H9 (cell line): ENCODE data around the gene RASA2. TPM values are rescaled to one million over a fixed set of nuclear protein-coding genes. Genes with fewer than 3 reads are reported as not detected.

Experiments used
- DNase-seq: peaks from one replicate; pipeline ENCODE4 v3.0.0-alpha.2; 2017
- H2AFZ ChIP-seq: one replicate; pipeline ENCODE4 v1.6.1; 2013; ENCODE audit warnings: mild to moderate bottlenecking, low read length, control low read depth, moderate library complexity
- H2AK5ac ChIP-seq: 2 replicates; pipeline ENCODE4 v1.6.1; 2013; ENCODE audit warnings: low read length, control low read depth, mixed read lengths; ENCODE audit not compliant: insufficient read length
- H2BK120ac ChIP-seq: one replicate; pipeline ENCODE4 v1.6.1; 2013; ENCODE audit warnings: low read depth, mild to moderate bottlenecking, low read length, control low read depth, inconsistent platforms; ENCODE audit not compliant: poor library complexity, severe bottlenecking
- H2BK12ac ChIP-seq: 2 replicates; pipeline ENCODE4 v1.6.1; 2013; ENCODE audit warnings: low read length, control low read depth, mixed read lengths, low read depth; ENCODE audit not compliant: insufficient read length
- H2BK15ac ChIP-seq: 2 replicates; pipeline ENCODE4 v1.6.1; 2013; ENCODE audit warnings: low read depth, low read length, control low read depth
- H2BK20ac ChIP-seq: one replicate; pipeline ENCODE4 v1.6.1; 2013; ENCODE audit warnings: low read depth, mild to moderate bottlenecking, low read length, control low read depth, inconsistent platforms; ENCODE audit not compliant: poor library complexity, severe bottlenecking
- H2BK5ac ChIP-seq: 2 replicates; pipeline ENCODE4 v1.6.1; 2013; ENCODE audit warnings: low read length, control low read depth, mixed read lengths; ENCODE audit not compliant: insufficient read length
- H3K14ac ChIP-seq: 2 replicates; pipeline ENCODE4 v1.6.1; 2013; ENCODE audit warnings: low read length, control low read depth; ENCODE audit not compliant: insufficient read depth
- H3K18ac ChIP-seq: 2 replicates; pipeline ENCODE4 v1.6.1; 2013; ENCODE audit warnings: low read depth, mild to moderate bottlenecking, mixed read lengths, low read length, control low read depth; ENCODE audit not compliant: insufficient read length
- H3K23ac ChIP-seq: 2 replicates; pipeline ENCODE4 v1.6.1; 2013; ENCODE audit warnings: low read length, control low read depth, mixed read lengths, low read depth; ENCODE audit not compliant: insufficient read length
- H3K23me2 ChIP-seq: 2 replicates; pipeline ENCODE4 v1.6.1; 2013; ENCODE audit warnings: low read depth, mild to moderate bottlenecking, mixed read lengths, low read length, control low read depth; ENCODE audit not compliant: insufficient read length, poor library complexity, severe bottlenecking
- H3K27ac ChIP-seq: 2 replicates; pipeline ENCODE4 v1.5.1; 2013; ENCODE audit warnings: low read length, control low read depth, mixed read lengths, low read depth; ENCODE audit not compliant: insufficient read length
- H3K27me3 ChIP-seq: 2 replicates; pipeline ENCODE4 v1.6.1; 2013; ENCODE audit warnings: low read length, control low read depth, inconsistent platforms; ENCODE audit not compliant: insufficient read depth
- H3K4ac ChIP-seq: 2 replicates; pipeline ENCODE4 v1.6.1; 2013; ENCODE audit warnings: low read depth, mild to moderate bottlenecking, control low read depth, inconsistent platforms, low read length, moderate library complexity
- H3K4me1 ChIP-seq: 2 replicates; pipeline ENCODE4 v1.6.1; 2013; ENCODE audit warnings: low read length, control low read depth, inconsistent platforms; ENCODE audit not compliant: insufficient read depth
- H3K4me2 ChIP-seq: 2 replicates; pipeline ENCODE4 v1.6.1; 2013; ENCODE audit warnings: low read length, control low read depth, mixed read lengths; ENCODE audit not compliant: insufficient read length, insufficient read depth
- H3K56ac ChIP-seq: 2 replicates; pipeline ENCODE4 v1.6.1; 2013; ENCODE audit warnings: low read depth, mild to moderate bottlenecking, mixed read lengths, low read length, control low read depth; ENCODE audit not compliant: insufficient read length
- H3K79me1 ChIP-seq: 2 replicates; pipeline ENCODE4 v1.6.1; 2013; ENCODE audit warnings: low read depth, mild to moderate bottlenecking, moderate library complexity, low read length, control low read depth, inconsistent platforms; ENCODE audit not compliant: insufficient read depth, poor library complexity, severe bottlenecking
- H3K79me2 ChIP-seq: 2 replicates; pipeline ENCODE4 v1.6.1; 2013; ENCODE audit warnings: low read length, control low read depth, inconsistent platforms; ENCODE audit not compliant: insufficient read depth
- H3K9ac ChIP-seq: 2 replicates; pipeline ENCODE4 v1.6.1; 2013; ENCODE audit warnings: low read length, control low read depth, mixed read lengths; ENCODE audit not compliant: insufficient read length; ENCODE audit errors: extremely low read depth
- H3K9me3 ChIP-seq: one replicate; pipeline ENCODE4 v1.6.1; 2013; ENCODE audit warnings: low read depth, low read length, inconsistent platforms; ENCODE audit not compliant: control insufficient read depth
- H3T11ph ChIP-seq: one replicate; pipeline ENCODE4 v1.6.1; 2013; ENCODE audit warnings: mild to moderate bottlenecking, low read length, control low read depth, inconsistent platforms
- H4K20me1 ChIP-seq: one replicate; pipeline ENCODE4 v1.6.1; 2013; ENCODE audit not compliant: control insufficient read depth, insufficient read length, insufficient read depth
- H4K5ac ChIP-seq: 2 replicates; pipeline ENCODE4 v1.6.1; 2013; ENCODE audit warnings: low read depth, mild to moderate bottlenecking, mixed read lengths, low read length, control low read depth; ENCODE audit not compliant: insufficient read length
- H4K8ac ChIP-seq: replicated peaks from 2 replicates; pipeline ENCODE4 v1.6.1; 2013; ENCODE audit warnings: low read length, control low read depth, mixed read lengths, low read depth; ENCODE audit not compliant: insufficient read length
- H4K91ac ChIP-seq: 2 replicates; pipeline ENCODE4 v1.6.1; 2013; ENCODE audit warnings: low read depth, mild to moderate bottlenecking, moderate library complexity, mixed read lengths, low read length, control low read depth; ENCODE audit not compliant: insufficient read length
- H3K27ac Mint-ChIP-seq, 3 experiments: 2 replicates in 2 of 3; 3 replicates in 1 of 3; pipeline ENCODE4 v1.8.0; 2020 to 2021; ENCODE audit warnings: mixed read lengths in 3 of 3, mild to moderate bottlenecking in 1 of 3, moderate library complexity in 1 of 3
- H3K27me3 Mint-ChIP-seq: 2 replicates; pipeline ENCODE4 v1.8.0; 2021; ENCODE audit warnings: low read depth, mild to moderate bottlenecking, moderate library complexity, mixed read lengths
- H3K36me3 Mint-ChIP-seq, 3 experiments: 2 replicates in 2 of 3; 3 replicates in 1 of 3; pipeline ENCODE4 v1.8.0; 2020 to 2021; ENCODE audit warnings: low read depth in 3 of 3, mixed read lengths in 3 of 3; ENCODE audit not compliant: insufficient read depth in 1 of 3
- H3K4me1 Mint-ChIP-seq, 2 experiments: 2 replicates each; pipeline ENCODE4 v1.8.0; 2020; ENCODE audit warnings: mixed read lengths in 2 of 2
- H3K4me3 Mint-ChIP-seq, 2 experiments: 2 replicates in 1 of 2; 3 replicates in 1 of 2; pipeline ENCODE4 v1.8.0; 2020 to 2021; ENCODE audit warnings: mild to moderate bottlenecking in 2 of 2, mixed read lengths in 2 of 2, moderate library complexity in 1 of 2
- H3K9me3 Mint-ChIP-seq, 2 experiments: 2 replicates in 1 of 2; 3 replicates in 1 of 2; pipeline ENCODE4 v1.8.0; 2020; ENCODE audit warnings: mild to moderate bottlenecking in 2 of 2, mixed read lengths in 2 of 2, moderate library complexity in 1 of 2
- CTCF ChIP-seq: fragments of 200-600 bp; sonication (generic); conservative IDR thresholded peaks from 3 replicates; pipeline ENCODE4 v1.8.0; 2021; ENCODE audit warnings: antibody characterized with exemption, mild to moderate bottlenecking
- WGBS: extraction: QIAGEN DNeasy Blood & Tissue Kit; methylation state at CpG from one replicate; pipeline ENCODE4 v1.1.7; 2013; ENCODE audit warnings: missing lambda C conversion rate, low lambda C conversion rate, mixed read lengths; ENCODE audit not compliant: insufficient read length; ENCODE audit errors: extremely low coverage; 5-methylcytosine and 5-hydroxymethylcytosine counted together
- total RNA-seq: library from RNA; stranded (reverse); gene quantifications from 2 replicates; pipeline ENCODE4 v1.2.1, GENCODE V29; 2021

The RASA2 gene
- total RNA-seq, 1 experiment from 2014 or later, result 24.4 TPM

GRCh38 chr3:141500397-141500796, 13.6 kb downstream of the RASA2 start:
- Histone ChIP-seq H3T11ph (no peak overlapping the region), H3K4me1 (no peaks in the 10 kb centered on the region), H4K5ac (no peak overlapping the region), H2BK12ac (no peak overlapping the region), H3K14ac (no peak overlapping the region), H3K9me3 (no peaks in the 10 kb centered on the region), H3K27ac (no peak overlapping the region), H2AFZ (no peak overlapping the region), H3K9ac (no peak overlapping the region), H3K4ac (no peak overlapping the region), H3K23me2 (no peaks in the 10 kb centered on the region), H2BK120ac (no peak overlapping the region), H2BK15ac (no peak overlapping the region), H2BK5ac (no peak overlapping the region), H4K8ac (no peak overlapping the region), H2AK5ac (no peak overlapping the region), H3K18ac (no peak overlapping the region), H3K4me2 (no peak overlapping the region), H4K91ac (no peak overlapping the region), H3K56ac (no peak overlapping the region), H4K20me1 (no peaks in the 10 kb centered on the region), H2BK20ac (no peak overlapping the region), H3K79me1 (peaks cover 6% of the 10 kb centered on the region), H3K79me2 (peaks cover 5% of the 10 kb centered on the region; the same call in 1 of the 2 replicates), H3K23ac (no peak overlapping the region), H3K27me3 (no peaks in the 10 kb centered on the region)
- DNase-seq, result no peak
- H3K36me3 Mint-ChIP-seq, result peaks cover 0 to 6% (median 0%) of the 10 kb centered on the region in 3 experiments; a peak in 1 of 7 replicates
- no peaks in the 10 kb centered on the region for H3K9me3 Mint-ChIP-seq
- no peak overlapping the region for H3K27ac Mint-ChIP-seq
- no peak overlapping the region for H3K4me3 Mint-ChIP-seq
- no peaks in the 10 kb centered on the region for H3K27me3 Mint-ChIP-seq
- no peak for TF ChIP-seq CTCF
- no CpG with 5 or more reads among the region's 1 CpG for WGBS
- peaks cover 0 to 6% of the 10 kb centered on the region in 2 experiments; a peak in 2 of 4 replicates for H3K4me1 Mint-ChIP-seq
